NB4 (cell line): ENCODE data around the gene ESR1.
A peak's percentile ranks its signal among the peaks of the same experiment; 100 is the strongest.
"Not testable (repeated sequence)": the region's sequence is repeated elsewhere in the genome, so short reads cannot be mapped to it uniquely, and the experiment has no call there.

ENCODE experiments used
- DNase-seq: peaks from one replicate; pipeline ENCODE4 v3.0.0; 2010; ENCODE audit warnings: low read depth
- H3K4me3 ChIP-seq: one replicate; pipeline ENCODE4 v1.5.1; 2011; ENCODE audit warnings: mild to moderate bottlenecking, low read depth, low read length, moderate library complexity
- CTCF ChIP-seq: IDR thresholded peaks from one replicate; pipeline ENCODE4 v1.5.1; 2012; ENCODE audit warnings: low read depth, low read length
- MAX ChIP-seq: IDR thresholded peaks from 2 replicates; pipeline ENCODE4 v1.6.1; 2011; ENCODE audit warnings: low read depth, low read length
- MYC ChIP-seq: IDR thresholded peaks from 2 replicates; pipeline ENCODE4 v1.6.1; 2011; ENCODE audit warnings: low read depth, low read length
- POLR2A ChIP-seq: IDR thresholded peaks from 2 replicates; pipeline ENCODE4 v1.6.1; 2011; ENCODE audit warnings: mild to moderate bottlenecking; ENCODE audit not compliant: insufficient read length; ENCODE audit errors: extremely low read depth

ESR1 gene

GRCh38 chr6:151842816-151843215 is 35.3 kb downstream of the ESR1 start:
- no peak for DNase-seq
- no peak overlapping the region for H3K4me3 ChIP-seq
- no peak for TF ChIP-seq POLR2A
- TF ChIP-seq MYC = no peak
- TF ChIP-seq CTCF = no peak
- TF ChIP-seq MAX = no peak

GRCh38 chr6:151847064-151847463 is 39.6 kb downstream of the ESR1 start:
- DNase-seq = peak; percentile 49
- no peak for TF ChIP-seq POLR2A
- no peak overlapping the region for H3K4me3 ChIP-seq

GRCh38 chr6:151850479-151851003 is 43.1 kb downstream of the ESR1 start:
- DNase-seq = no peak
- TF ChIP-seq POLR2A (no peak), MAX (no peak), MYC (no peak), CTCF (no peak)
- no peak overlapping the region for H3K4me3 ChIP-seq

GRCh38 chr6:151858294-151858693 is 50.8 kb downstream of the ESR1 start:
- DNase-seq = no peak
- TF ChIP-seq MAX (no peak), POLR2A (no peak)
- no peak overlapping the region for H3K4me3 ChIP-seq

- no peak overlapping the region for H3K4me3 ChIP-seq
- no peak for DNase-seq
- no peak for TF ChIP-seq CTCF
- TF ChIP-seq MYC = no peak
- no peak for TF ChIP-seq MAX
- TF ChIP-seq POLR2A = no peak
Measured at GRCh38 chr6:151862461-151862860, 55.0 kb downstream of the ESR1 start.

GRCh38 chr6:151867361-151867869 is 59.9 kb downstream of the ESR1 start:
- not testable (repeated sequence) for H3K4me3 ChIP-seq, DNase-seq

GRCh38 chr6:151869345-151869744 is 61.9 kb downstream of the ESR1 start:
- H3K4me3 ChIP-seq = no peak overlapping the region
- TF ChIP-seq MAX (no peak), CTCF (no peak), MYC (no peak), POLR2A (no peak)
- no peak for DNase-seq
